Pancreas (tissue), 10 donors: ENCODE results near the gene FAM50B. TPM values are rescaled to one million over a fixed set of nuclear protein-coding genes. Genes with fewer than 3 reads are reported as not detected.

Source experiments
- ATAC-seq, 4 donors: fragments of 200-7000 bp; cut with Tn5 transposase; one replicate each; pipeline versions ENCODE4 v1.8.0 to v1.9.1; 2020; ENCODE audit warnings: mild to moderate bottlenecking in 4 of 4, moderate library complexity in 4 of 4
- DNase-seq, 6 donors: peaks; one replicate each; pipeline ENCODE4 v3.0.0-alpha.2; 2020
- FAIRE-seq: peaks from 2 replicates; lab custom pipeline; 2012; peaks lifted over from hg19 to GRCh38; lab: Jason Lieb, UNC
- H3K27ac ChIP-seq, 4 donors: fragments of 200-600 bp; sonication (generic); 1 replicate in 3 of 4; 2 replicates in 1 of 4; pipeline versions ENCODE4 v1.5.0 to v1.8.0; 2020
- H3K27me3 ChIP-seq, 4 donors: fragments of 200-600 bp; one replicate each; pipeline ENCODE4 v1.8.0; 2021
- H3K36me3 ChIP-seq, 3 donors: fragments of 200-600 bp; sonication (generic) in 1 of 3; one replicate each; pipeline versions ENCODE4 v1.5.0 to v1.8.0; 2020 to 2021
- H3K4me1 ChIP-seq, 3 donors: fragments of 200-600 bp; one replicate each; pipeline ENCODE4 v1.8.0; 2021
- H3K4me3 ChIP-seq, 4 donors: fragments of 200-600 bp; sonication (generic) in 2 of 4; one replicate each; pipeline versions ENCODE4 v1.5.0 to v1.8.0; 2020 to 2021
- H3K9me3 ChIP-seq, 4 donors: fragments of 200-600 bp; one replicate each; pipeline ENCODE4 v1.8.0; 2021
- CTCF ChIP-seq, 4 donors: fragments of 200-600 bp; sonication (generic) in 3 of 4; IDR thresholded peaks; one replicate each; pipeline versions ENCODE4 v1.5.0 to v1.8.0; 2021; ENCODE audit warnings: antibody characterized with exemption in 4 of 4
- WGBS, 2 donors: extraction: QIAGEN DNeasy Blood & Tissue Kit; methylation state at CpG; one replicate each; pipeline ENCODE4 v1.1.7; 2013; 5-methylcytosine and 5-hydroxymethylcytosine counted together
- intact Hi-C, 3 donors: fragments of 100-400 bp; cut with DNase I; formaldehyde crosslinking; loops; one replicate each; pipeline versions ENCODE4 v1.11.1 to v1.14.2; 2022
- polyA plus RNA-seq, 2 donors: library from polyadenylated mRNA; stranded (reverse); fragments of 200-250 nt; gene quantifications; one replicate each; pipeline ENCODE4 v1.2.3, GENCODE V29; 2013
- total RNA-seq, 6 donors: library from RNA; stranded (reverse); fragmentation: NEBNext Ultra II Directional in 4 of 6; extraction: Animal tissue kit (Norgen Biotek cat#: 25700) in 4 of 6; gene quantifications; one replicate each; pipeline versions ENCODE4 v1.2.1 to v1.2.4, GENCODE V29; 2021 to 2023
- donor health status: healthy with polysubstance abuse.
- donor health status: DM: no; HTN: no; CAD: no; lungs with moderate emphysema.
- donor health status: DM: no; HTN: no; CAD: no.
- donor health status: control.
- donor health status: control.
- donor health status: Bipolar disorder and iron deficiency.
- donor health status: DM: yes; HTN: yes; CAD: no.
- donor health status: DM: no; HTN: no; CAD: no.
- donor health status: DM: no; HTN: no; CAD: no.
- donor health status: DM: yes; HTN: yes; CAD: no.

The FAM50B gene
- total and polyA plus RNA-seq, 8 donors = 3.6 to 9.7 (median 5.9) TPM

- 45 to 51% methylated on average over 3 of the region's 3 CpGs for WGBS, 2 donors
- no peak for FAIRE-seq
Observed at GRCh38 chr6:3891883-3892282, 42.7 kb downstream of the FAM50B start.

GRCh38 chr6:3892603-3893002 lies 43.4 kb downstream of the FAM50B start:
- DNase-seq (no peak), FAIRE-seq (no peak), ATAC-seq (no peak)
- no peak overlapping the region for H3K27ac ChIP-seq
- TF ChIP-seq CTCF (IDR thresholded peaks at IDR 0.05) = no peak
- intact Hi-C loops = no loop called here
- H3K27me3 ChIP-seq = no peaks in the 10 kb centered on the region
- no peaks in the 10 kb centered on the region for H3K36me3 ChIP-seq
- 86 to 90% methylated on average over 6 of the region's 6 CpGs for WGBS, 2 donors
- H3K4me3 ChIP-seq = no peak overlapping the region
- H3K9me3 ChIP-seq = no peaks in the 10 kb centered on the region
- H3K4me1 ChIP-seq = no peaks in the 10 kb centered on the region

More at GRCh38 chr6:3891883-3892282, 42.7 kb downstream of the FAM50B start:
- ATAC-seq (peak in 2 of 4 donors; percentile 22 to 42), DNase-seq (no peak)
- Histone ChIP-seq H3K36me3 (no peaks in the 10 kb centered on the region), H3K27ac (no peak overlapping the region), H3K9me3 (no peaks in the 10 kb centered on the region), H3K27me3 (no peaks in the 10 kb centered on the region), H3K4me3 (no peak overlapping the region), H3K4me1 (no peaks in the 10 kb centered on the region)
- no peak for TF ChIP-seq CTCF (IDR thresholded peaks at IDR 0.05)
- intact Hi-C loops = no loop called here

DNA sequence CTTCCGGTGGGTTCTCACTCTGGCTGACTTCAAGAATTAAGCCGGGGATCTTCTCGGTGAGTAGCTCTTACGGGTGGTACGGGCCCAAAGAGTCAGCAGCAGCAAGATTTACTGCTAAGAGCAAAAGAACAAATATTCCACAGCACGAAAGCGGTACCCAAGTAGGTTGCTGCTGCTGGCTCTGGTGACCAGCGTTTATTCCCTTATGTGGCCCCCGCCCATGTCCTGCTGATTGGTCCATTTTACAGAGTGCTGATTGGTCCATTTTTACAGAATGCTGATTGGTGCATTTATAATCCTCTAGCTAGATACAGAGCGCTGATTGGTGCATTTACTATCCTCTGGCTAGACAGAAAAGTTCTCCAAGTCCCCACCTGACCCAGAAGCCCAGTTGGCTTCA lies 44.3 kb downstream of the FAM50B start:
- Histone ChIP-seq H3K27ac (no peak overlapping the region), H3K9me3 (no peaks in the 10 kb centered on the region), H3K27me3 (no peaks in the 10 kb centered on the region), H3K4me3 (no peak overlapping the region), H3K4me1 (no peaks in the 10 kb centered on the region), H3K36me3 (no peaks in the 10 kb centered on the region)
- WGBS, 2 donors = 96 to 97% methylated on average over 10 of the region's 10 CpGs
- no peak for ATAC-seq
- TF ChIP-seq CTCF (IDR thresholded peaks at IDR 0.05) = no peak
- no peak for FAIRE-seq
- DNase-seq = no peak
- intact Hi-C loops = no loop called here

DNA sequence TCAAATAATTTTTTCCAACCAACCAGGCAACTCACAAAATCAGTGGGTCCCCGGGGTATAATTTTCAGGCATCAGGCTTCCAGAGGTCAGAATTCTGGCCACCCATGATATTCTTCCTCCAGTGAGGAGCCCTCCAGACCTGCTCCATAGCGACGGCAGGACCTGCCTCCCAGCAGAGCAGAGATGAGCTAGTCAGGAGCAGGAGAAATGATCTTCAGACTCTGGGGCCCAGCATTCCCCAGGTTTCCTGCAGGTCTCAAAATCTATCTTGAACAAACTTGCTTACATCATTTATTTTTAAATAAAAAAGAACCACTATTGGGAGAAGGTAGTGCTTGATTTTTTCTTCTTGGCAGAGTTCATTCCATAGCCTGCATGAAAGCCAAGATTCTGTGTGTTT lies 44.7 kb downstream of the FAM50B start:
- Histone ChIP-seq H3K4me1 (no peaks in the 10 kb centered on the region), H3K9me3 (no peaks in the 10 kb centered on the region), H3K27me3 (no peaks in the 10 kb centered on the region), H3K4me3 (no peak overlapping the region), H3K27ac (no peak overlapping the region), H3K36me3 (no peaks in the 10 kb centered on the region)
- TF ChIP-seq CTCF (IDR thresholded peaks at IDR 0.05) = no peak
- FAIRE-seq (no peak), DNase-seq (no peak), ATAC-seq (no peak)
- intact Hi-C loops = no loop called here
- 89 to 95% methylated on average over 3 of the region's 3 CpGs for whole genome bisulfite sequencing, 2 donors

DNA sequence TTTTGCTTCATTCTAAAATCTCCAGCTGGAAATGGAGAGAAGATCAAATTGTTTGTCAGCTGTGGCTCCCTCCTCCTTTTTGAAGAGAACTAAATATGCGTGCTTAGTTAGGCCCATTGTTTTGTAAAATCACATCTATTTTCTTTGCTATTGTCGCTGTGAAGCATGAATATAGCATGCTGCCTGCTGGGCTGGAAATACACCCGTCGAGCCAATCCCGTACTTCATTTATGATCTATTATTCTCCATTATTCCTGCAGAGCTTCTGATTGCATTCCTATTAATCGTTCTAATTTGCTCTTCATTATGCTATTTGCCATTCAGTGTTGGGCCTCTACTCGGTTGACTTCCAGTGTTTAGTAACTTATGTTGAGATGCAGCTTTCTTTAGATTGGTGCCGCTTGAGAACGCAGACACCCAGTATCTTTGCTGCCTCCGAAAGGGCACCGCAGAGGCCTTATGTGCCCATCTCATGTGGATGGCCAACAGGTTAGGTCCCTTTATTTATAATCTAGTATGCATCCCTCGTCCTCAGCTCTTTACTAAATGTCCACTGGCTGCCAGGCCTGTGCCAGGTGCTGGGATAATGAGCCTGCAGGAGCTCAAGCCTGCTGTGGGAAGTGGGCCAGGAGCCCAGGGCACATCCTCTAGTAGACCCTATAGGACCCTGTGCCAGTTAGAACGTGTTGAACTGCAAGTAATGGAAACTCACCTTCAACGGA lies 45.6 kb downstream of the FAM50B start:
- FAIRE-seq (no peak), DNase-seq (no peak), ATAC-seq (no peak)
- intact Hi-C loops = no loop called here
- Histone ChIP-seq H3K27ac (no peak overlapping the region), H3K36me3 (no peaks in the 10 kb centered on the region), H3K27me3 (no peaks in the 10 kb centered on the region), H3K4me1 (no peaks in the 10 kb centered on the region), H3K4me3 (no peak overlapping the region), H3K9me3 (no peaks in the 10 kb centered on the region)
- TF ChIP-seq CTCF (IDR thresholded peaks at IDR 0.05) = no peak
- WGBS, 2 donors = 88 to 89% methylated on average over 14 of the region's 14 CpGs
